ENCODE measurements around the gene CNTN1.

- TF ChIP-seq CTCF (IDR thresholded peaks at IDR 0.05): no peak
- no peak for TF ChIP-seq POLR2A (IDR thresholded peaks at IDR 0.05)
- TF ChIP-seq POLR2AphosphoS5 (IDR thresholded peaks at IDR 0.05): no peak
Measured at GRCh38 chr12:40784102-40784501, 91.9 kb downstream of the CNTN1 start.

All from prostate gland (tissue), 2 donors.